ENCODE measurements around the gene TMC7. TPM values are rescaled to one million over a fixed set of nuclear protein-coding genes. Genes with fewer than 3 reads are reported as not detected.
A peak's percentile ranks its signal among the peaks of the same experiment; 100 is the strongest.

The TMC7 gene
- total and polyA plus RNA-seq, 9 of the 15 experiments (the other 6 are each of a cell fraction or from before 2014, with no cell fraction given), result 0.08 to 2.0 (median 1.5) TPM

DNA sequence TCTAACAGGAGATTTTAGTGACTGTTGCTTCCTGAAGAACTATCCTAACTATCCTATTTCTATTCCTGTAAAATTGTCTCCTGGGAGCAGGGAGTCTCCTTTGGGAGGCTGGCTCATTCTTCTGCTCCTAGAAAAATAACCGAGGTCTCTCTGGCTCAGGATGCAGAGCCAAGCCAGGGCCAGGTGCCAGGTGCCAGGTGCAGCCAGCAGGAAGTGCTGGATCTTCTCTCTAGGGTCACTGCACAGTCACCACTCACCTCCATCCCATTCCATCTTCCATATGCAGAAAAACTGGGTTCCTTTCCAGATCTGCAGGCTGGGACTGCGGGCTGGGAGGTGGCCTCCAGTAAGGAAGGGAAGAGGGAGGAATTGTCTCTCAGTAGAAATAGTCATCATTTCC is 3.8 kb upstream of the TMC7 start (continued):
- TF ChIP-seq PCBP1 (IDR thresholded peaks at IDR 0.05; ENCODE audit: low read depth, low read length, poor library complexity, severe bottlenecking) (no peak), RBFOX2 (IDR thresholded peaks at IDR 0.05; ENCODE audit: low read depth, low read length) (no peak), POLR3G (IDR thresholded peaks at IDR 0.05; ENCODE audit: extremely low read depth, insufficient read length, insufficient replicate concordance) (no peak), ZNF239 (CRISPR knock-in tag; IDR thresholded peaks at IDR 0.05) (no peak), ARID1B (IDR thresholded peaks at IDR 0.05) (no peak), MEF2D (tag; conservative IDR thresholded peaks at IDR 0.05; ENCODE audit: low read depth) (no peak)
- TF ChIP-seq, protein P1, sequence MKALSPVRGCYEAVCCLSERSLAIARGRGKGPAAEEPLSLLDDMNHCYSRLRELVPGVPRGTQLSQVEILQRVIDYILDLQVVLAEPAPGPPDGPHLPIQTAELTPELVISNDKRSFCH (CRISPR knock-in tag; IDR thresholded peaks at IDR 0.05), result no peak
- TF ChIP-seq, protein P1 (tag; IDR thresholded peaks at IDR 0.05), result no peak

DNA sequence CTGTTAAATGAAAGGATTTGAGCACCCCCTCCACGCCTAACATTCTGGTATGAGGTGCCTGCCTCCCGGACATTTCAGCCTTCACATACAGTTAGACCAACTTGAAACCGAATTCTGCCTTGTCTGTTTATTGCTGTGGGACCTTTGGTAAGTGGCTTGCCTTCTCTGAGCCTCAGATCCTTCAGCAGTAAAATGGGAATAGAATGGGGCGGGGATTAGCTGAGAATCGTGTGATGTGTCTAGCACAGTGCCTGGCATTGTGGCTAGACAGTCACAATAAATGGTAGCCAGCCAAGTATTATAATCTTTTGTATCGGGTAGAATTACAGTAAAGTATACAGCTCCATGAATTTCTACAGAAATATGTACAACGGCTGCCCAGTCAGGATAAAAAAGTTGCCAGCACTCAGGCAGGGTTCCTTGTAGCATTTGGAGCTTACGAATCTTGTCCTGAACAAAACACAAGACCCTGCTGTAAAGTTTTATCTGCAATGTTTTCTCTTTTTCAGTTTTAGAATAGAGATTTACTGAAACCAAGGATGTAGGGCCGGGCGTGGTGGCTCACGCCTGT is 786 bp downstream of the TMC7 start:
- H3K9ac ChIP-seq (ENCODE audit: insufficient read depth in 1 of 2, low read depth in 2 of 2, low read length in 2 of 2), result peak overlapping the region; percentile 64 to 90; a peak in 3 of 4 replicates
- H3K9me3 ChIP-seq (replicated peaks; ENCODE audit: control insufficient read depth, insufficient read depth, low read depth, low read length), result no peaks in the 10 kb centered on the region
- no peaks in the 10 kb centered on the region for H3K36me3 ChIP-seq (ENCODE audit: control insufficient read depth, insufficient read depth, low read length)
- no peaks in the 10 kb centered on the region for H3K79me2 ChIP-seq (ENCODE audit: control insufficient read depth, insufficient read depth, low read length)
- in situ Hi-C loops (cut with MboI), result loop anchor here (5.0 to 10.0 kb wide), 2 partner anchors 88 to 390 kb away; no protein-coding TSS in a partner anchor
- POLR2A ChIA-PET, result interaction anchor here (0.8 kb wide), 1 partner anchor 183 kb away, joined by 4 read pairs; the partner anchor contains the start of gene ARL6IP1
- DNase-seq (ENCODE audit: extremely low read depth in 1 of 4, low spot score in 3 of 4) (no peak), FAIRE-seq (peak; percentile 83), ATAC-seq (no peak; the same call in 1 of the 3 replicates)
- intact Hi-C loops (cut with micrococcal nuclease), result loop anchor here (5.0 kb wide), 2 partner anchors 103 to 393 kb away; no protein-coding TSS in a partner anchor
- peak overlapping the region; percentile 92 for H2AFZ ChIP-seq (ENCODE audit: low read depth, low read length)
- no peaks in the 10 kb centered on the region for H3K9me1 ChIP-seq (ENCODE audit: control insufficient read depth, insufficient read depth, low read length)
- peaks cover 0 to 7% of the 10 kb centered on the region in 2 experiments; a peak in 3 of 5 replicates for H3K4me1 ChIP-seq (replicated peaks in 1 of 2; ENCODE audit: control insufficient read depth in 2 of 2, insufficient read depth in 2 of 2, low read length in 2 of 2)
- H3K4me2 ChIP-seq (ENCODE audit: insufficient read depth, low read length), result peak overlapping the region; percentile 83
- peak overlapping the region; percentile 73 for H3K4me3 ChIP-seq
- 58% methylated on average over 10 of the region's 11 CpGs for WGBS (ENCODE audit: insufficient coverage, low coverage, missing lambda C conversion rate)
- H4K20me1 ChIP-seq (replicated peaks; ENCODE audit: control insufficient read depth, insufficient read depth, low read length), result no peaks in the 10 kb centered on the region; the same call in 1 of the 2 replicates
- CTCF ChIA-PET (ENCODE audit: low intra/inter-chr PET ratio), result interaction anchor here (0.6 to 2.6 kb wide), 5 partner anchors 85 to 391 kb away, joined by 3 to 13 read pairs (median 5); no protein-coding TSS in a partner anchor
- no peaks in the 10 kb centered on the region; a peak in 3 of 5 replicates for H3K27me3 ChIP-seq (ENCODE audit: control insufficient read depth in 2 of 2, insufficient read depth in 2 of 2, low read length in 2 of 2)
- H3K27ac ChIP-seq (ENCODE audit: extremely low read depth, low read depth, low read length), result no peak overlapping the region
- BruUV-seq (replicated peaks), result TSS peak; percentile 56
- TF ChIP-seq, protein P2, sequence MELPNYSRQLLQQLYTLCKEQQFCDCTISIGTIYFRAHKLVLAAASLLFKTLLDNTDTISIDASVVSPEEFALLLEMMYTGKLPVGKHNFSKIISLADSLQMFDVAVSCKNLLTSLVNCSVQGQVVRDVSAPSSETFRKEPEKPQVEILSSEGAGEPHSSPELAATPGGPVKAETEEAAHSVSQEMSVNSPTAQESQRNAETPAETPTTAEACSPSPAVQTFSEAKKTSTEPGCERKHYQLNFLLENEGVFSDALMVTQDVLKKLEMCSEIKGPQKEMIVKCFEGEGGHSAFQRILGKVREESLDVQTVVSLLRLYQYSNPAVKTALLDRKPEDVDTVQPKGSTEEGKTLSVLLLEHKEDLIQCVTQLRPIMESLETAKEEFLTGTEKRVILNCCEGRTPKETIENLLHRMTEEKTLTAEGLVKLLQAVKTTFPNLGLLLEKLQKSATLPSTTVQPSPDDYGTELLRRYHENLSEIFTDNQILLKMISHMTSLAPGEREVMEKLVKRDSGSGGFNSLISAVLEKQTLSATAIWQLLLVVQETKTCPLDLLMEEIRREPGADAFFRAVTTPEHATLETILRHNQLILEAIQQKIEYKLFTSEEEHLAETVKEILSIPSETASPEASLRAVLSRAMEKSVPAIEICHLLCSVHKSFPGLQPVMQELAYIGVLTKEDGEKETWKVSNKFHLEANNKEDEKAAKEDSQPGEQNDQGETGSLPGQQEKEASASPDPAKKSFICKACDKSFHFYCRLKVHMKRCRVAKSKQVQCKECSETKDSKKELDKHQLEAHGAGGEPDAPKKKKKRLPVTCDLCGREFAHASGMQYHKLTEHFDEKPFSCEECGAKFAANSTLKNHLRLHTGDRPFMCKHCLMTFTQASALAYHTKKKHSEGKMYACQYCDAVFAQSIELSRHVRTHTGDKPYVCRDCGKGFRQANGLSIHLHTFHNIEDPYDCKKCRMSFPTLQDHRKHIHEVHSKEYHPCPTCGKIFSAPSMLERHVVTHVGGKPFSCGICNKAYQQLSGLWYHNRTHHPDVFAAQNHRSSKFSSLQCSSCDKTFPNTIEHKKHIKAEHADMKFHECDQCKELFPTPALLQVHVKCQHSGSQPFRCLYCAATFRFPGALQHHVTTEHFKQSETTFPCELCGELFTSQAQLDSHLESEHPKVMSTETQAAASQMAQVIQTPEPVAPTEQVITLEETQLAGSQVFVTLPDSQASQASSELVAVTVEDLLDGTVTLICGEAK (IDR thresholded peaks at IDR 0.05), result no peak
- TF ChIP-seq, protein P2 (CRISPR knock-in tag; IDR thresholded peaks at IDR 0.05), result 0 out of 2 replicates have a peak, but pooled peaks have one; percentile 19
- TF ChIP-seq PTBP1 (IDR thresholded peaks at IDR 0.05; ENCODE audit: low read depth, low read length), result peak; percentile 56; the same call in 1 of the 2 replicates

Data from K562 (cell line).